Smooth muscle cell (in vitro differentiated cells): ENCODE measurements around the gene RNF44. TPM values are rescaled to one million over a fixed set of nuclear protein-coding genes. Genes with fewer than 3 reads are reported as not detected.
"Not testable (repeated sequence)": the region's sequence is repeated elsewhere in the genome, so short reads cannot be mapped to it uniquely, and the experiment has no call there.

Experiments
- DNase-seq: peaks from one replicate; lab custom pipeline; 2025; ENCODE audit not compliant: unreplicated experiment; lab: John Stamatoyannopoulos, UW
- H2AFZ ChIP-seq: fragments of 200-600 bp; sonication (generic); 2 replicates; pipeline ENCODE4 v1.6.0; 2016; ENCODE audit warnings: antibody characterized with exemption, low read depth, mild to moderate bottlenecking
- H3F3A ChIP-seq: fragments of 200-600 bp; sonication (generic); 2 replicates; pipeline ENCODE4 v1.6.0; 2017; ENCODE audit warnings: antibody characterized with exemption, low read depth
- H3K27ac ChIP-seq: fragments of 200-600 bp; sonication (generic); 2 replicates; pipeline ENCODE4 v1.5.1; 2016; ENCODE audit warnings: low read depth, mild to moderate bottlenecking
- H3K27me3 ChIP-seq: fragments of 200-600 bp; sonication (generic); 2 replicates; pipeline ENCODE4 v1.6.1; 2016; ENCODE audit warnings: low read depth, mild to moderate bottlenecking
- H3K36me3 ChIP-seq: fragments of 200-600 bp; sonication (generic); 2 replicates; pipeline ENCODE4 v1.5.1; 2016; ENCODE audit warnings: low read depth
- H3K4me1 ChIP-seq: fragments of 200-600 bp; sonication (generic); 2 replicates; pipeline ENCODE4 v1.5.1; 2016; ENCODE audit warnings: low read depth
- H3K4me2 ChIP-seq: fragments of 200-600 bp; sonication (generic); 2 replicates; pipeline ENCODE4 v1.6.0; 2016; ENCODE audit warnings: mild to moderate bottlenecking
- H3K4me3 ChIP-seq: fragments of 200-600 bp; sonication (generic); 2 replicates; pipeline ENCODE4 v1.5.1; 2016; ENCODE audit warnings: mild to moderate bottlenecking
- H3K79me2 ChIP-seq: fragments of 200-600 bp; sonication (generic); 2 replicates; pipeline ENCODE4 v1.6.0; 2016; ENCODE audit warnings: low read depth, mild to moderate bottlenecking
- H3K9ac ChIP-seq: fragments of 200-600 bp; sonication (generic); 2 replicates; pipeline ENCODE4 v1.6.0; 2016; ENCODE audit warnings: low read depth
- H3K9me3 ChIP-seq: fragments of 200-600 bp; sonication (generic); replicated peaks from 2 replicates; pipeline ENCODE4 v1.5.1; 2016; ENCODE audit warnings: low read depth
- H4K20me1 ChIP-seq: fragments of 200-600 bp; sonication (generic); 2 replicates; pipeline ENCODE4 v1.6.0; 2016; ENCODE audit warnings: low read depth
- WGBS: methylation state at CpG from one replicate; pipeline ENCODE4 v1.1.7; 2016; ENCODE audit warnings: low lambda C conversion rate; 5-methylcytosine and 5-hydroxymethylcytosine counted together
- polyA plus RNA-seq: library from polyadenylated mRNA; unstranded; fragments of >200 nt; fragmentation: Nextera tagmentation; extraction: Ambion mirVana; gene quantifications from 2 replicates; pipeline ENCODE4 v1.2.1, GENCODE V29; 2016
- total RNA-seq: library from RNA; depleted of rRNA; stranded (reverse); fragments of >200 nt; gene quantifications from 2 replicates; pipeline ENCODE4 v1.2.3, GENCODE V29; 2014
- TF ChIP-seq, protein P1 (sequence below): fragments of 200-600 bp; sonication (generic); IDR thresholded peaks from 2 replicates; pipeline ENCODE4 v1.5.1; 2017; ENCODE audit warnings: borderline replicate concordance, mild to moderate bottlenecking, antibody characterized with exemption; ENCODE audit not compliant: insufficient read depth, poor library complexity, severe bottlenecking

RNF44 gene
- total and polyA plus RNA-seq, 2 experiments from 2014 or later = 5.7 to 6.8 TPM

GRCh38 chr5:176553260-176554085 is 16.3 kb upstream of the RNF44 start:
- H3K4me3 ChIP-seq = no peak overlapping the region
- no peaks in the 10 kb centered on the region for H3K4me1 ChIP-seq
- H3K79me2 ChIP-seq = no peaks in the 10 kb centered on the region
- no peaks in the 10 kb centered on the region for H3K9me3 ChIP-seq
- WGBS = 73% methylated on average over 17 of the region's 18 CpGs
- H4K20me1 ChIP-seq = no peaks in the 10 kb centered on the region
- H3F3A ChIP-seq = no peaks in the 10 kb centered on the region
- no peaks in the 10 kb centered on the region for H3K27me3 ChIP-seq
- no peak overlapping the region for H2AFZ ChIP-seq
- TF ChIP-seq, protein P1, sequence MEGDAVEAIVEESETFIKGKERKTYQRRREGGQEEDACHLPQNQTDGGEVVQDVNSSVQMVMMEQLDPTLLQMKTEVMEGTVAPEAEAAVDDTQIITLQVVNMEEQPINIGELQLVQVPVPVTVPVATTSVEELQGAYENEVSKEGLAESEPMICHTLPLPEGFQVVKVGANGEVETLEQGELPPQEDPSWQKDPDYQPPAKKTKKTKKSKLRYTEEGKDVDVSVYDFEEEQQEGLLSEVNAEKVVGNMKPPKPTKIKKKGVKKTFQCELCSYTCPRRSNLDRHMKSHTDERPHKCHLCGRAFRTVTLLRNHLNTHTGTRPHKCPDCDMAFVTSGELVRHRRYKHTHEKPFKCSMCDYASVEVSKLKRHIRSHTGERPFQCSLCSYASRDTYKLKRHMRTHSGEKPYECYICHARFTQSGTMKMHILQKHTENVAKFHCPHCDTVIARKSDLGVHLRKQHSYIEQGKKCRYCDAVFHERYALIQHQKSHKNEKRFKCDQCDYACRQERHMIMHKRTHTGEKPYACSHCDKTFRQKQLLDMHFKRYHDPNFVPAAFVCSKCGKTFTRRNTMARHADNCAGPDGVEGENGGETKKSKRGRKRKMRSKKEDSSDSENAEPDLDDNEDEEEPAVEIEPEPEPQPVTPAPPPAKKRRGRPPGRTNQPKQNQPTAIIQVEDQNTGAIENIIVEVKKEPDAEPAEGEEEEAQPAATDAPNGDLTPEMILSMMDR = no peak
- no peak for DNase-seq
- no peak overlapping the region for H3K27ac ChIP-seq
- no peaks in the 10 kb centered on the region for H3K36me3 ChIP-seq
- no peak overlapping the region for H3K4me2 ChIP-seq
- H3K9ac ChIP-seq = no peak overlapping the region

GRCh38 chr5:176552332-176552869 is 15.2 kb upstream of the RNF44 start:
- Histone ChIP-seq H3K9me3 (no peaks in the 10 kb centered on the region), H3K27me3 (no peaks in the 10 kb centered on the region), H3K4me2 (no peak overlapping the region), H3K36me3 (no peaks in the 10 kb centered on the region), H4K20me1 (no peaks in the 10 kb centered on the region), H3K9ac (no peak overlapping the region), H3K4me1 (no peaks in the 10 kb centered on the region), H3K4me3 (no peak overlapping the region), H3K27ac (no peak overlapping the region), H3K79me2 (no peaks in the 10 kb centered on the region), H3F3A (no peaks in the 10 kb centered on the region), H2AFZ (no peak overlapping the region)
- no peak for DNase-seq
- WGBS = 83% methylated on average over 11 of the region's 11 CpGs
- TF ChIP-seq, protein P1 = no peak

DNA sequence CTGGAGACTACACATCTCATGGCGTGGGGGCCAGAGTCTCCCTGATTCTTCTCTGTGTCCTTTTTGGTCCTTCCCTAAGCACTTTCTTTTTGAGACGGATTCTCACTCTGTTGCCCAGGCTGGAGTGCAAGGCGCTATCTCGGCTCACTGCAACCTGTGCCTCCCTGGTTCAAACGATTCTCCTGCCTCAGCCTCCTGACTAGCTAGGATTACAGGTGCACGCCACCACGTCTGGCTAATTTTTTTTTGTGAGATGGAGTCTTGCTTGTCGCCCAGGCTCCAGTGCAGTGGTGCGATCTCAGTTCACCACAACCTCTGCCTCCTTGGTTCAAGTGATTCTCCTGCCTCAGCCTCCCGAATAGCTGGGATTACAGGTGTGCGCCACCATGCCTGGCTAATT is 13.7 kb upstream of the RNF44 start:
- not testable (repeated sequence) for H3K4me1 ChIP-seq, H3K36me3 ChIP-seq, DNase-seq, H3K4me2 ChIP-seq, H3K9ac ChIP-seq, H3K27ac ChIP-seq, H3K79me2 ChIP-seq, H3K9me3 ChIP-seq, H2AFZ ChIP-seq, H4K20me1 ChIP-seq, H3F3A ChIP-seq, H3K27me3 ChIP-seq, H3K4me3 ChIP-seq
- WGBS = 94% methylated on average over 11 of the region's 11 CpGs

DNA sequence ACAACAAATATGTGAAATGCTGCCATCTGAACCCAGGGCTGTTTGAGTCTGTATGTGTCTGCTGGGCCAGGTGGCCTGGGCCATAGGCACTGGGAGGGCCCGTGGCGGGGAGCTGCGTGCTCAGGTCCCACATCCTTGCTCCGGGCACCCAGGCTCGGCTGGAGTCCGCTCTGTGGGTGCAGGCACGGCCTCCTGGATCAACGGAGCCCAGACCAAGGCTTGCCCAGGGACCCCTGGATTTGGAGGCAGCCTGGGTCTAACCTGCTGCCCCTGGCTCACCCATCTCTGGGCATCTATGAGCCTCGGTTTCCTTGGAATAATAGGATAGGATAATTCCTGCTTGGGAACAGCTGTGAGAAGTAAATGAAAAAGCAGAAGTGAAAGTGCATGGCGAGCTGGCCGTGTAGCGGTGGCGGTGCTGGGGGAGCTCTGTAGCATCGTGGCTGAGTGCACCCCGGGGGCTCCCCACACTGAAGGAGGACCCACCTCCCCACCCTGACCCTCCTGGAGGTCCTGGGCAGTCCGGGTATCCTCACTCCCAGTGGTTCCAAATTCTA is 13.2 kb upstream of the RNF44 start:
- no peaks in the 10 kb centered on the region for H3K9me3 ChIP-seq
- no peak overlapping the region for H2AFZ ChIP-seq
- 93% methylated on average over 16 of the region's 16 CpGs for WGBS
- H3K27me3 ChIP-seq = no peaks in the 10 kb centered on the region
- no peak overlapping the region for H3K4me2 ChIP-seq
- no peaks in the 10 kb centered on the region for H3F3A ChIP-seq
- H3K36me3 ChIP-seq = no peaks in the 10 kb centered on the region
- no peaks in the 10 kb centered on the region for H4K20me1 ChIP-seq
- no peak for DNase-seq
- no peaks in the 10 kb centered on the region for H3K4me1 ChIP-seq
- H3K9ac ChIP-seq = no peak overlapping the region
- H3K4me3 ChIP-seq = no peak overlapping the region
- H3K27ac ChIP-seq = no peak overlapping the region
- H3K79me2 ChIP-seq = no peaks in the 10 kb centered on the region
- TF ChIP-seq, protein P1 = no peak
